Sciatic nerve (tissue), 2 donors: ENCODE results near the gene OTOS. TPM values are rescaled to one million over a fixed set of nuclear protein-coding genes. Genes with fewer than 3 reads are reported as not detected.
A peak's percentile ranks its signal among the peaks of the same experiment; 100 is the strongest.

Experiments used
- ATAC-seq: fragments of 200-7000 bp; cut with Tn5 transposase; one replicate; pipeline ENCODE4 v1.9.1; 2020; ENCODE audit warnings: mild to moderate bottlenecking, moderate library complexity
- DNase-seq: peaks from one replicate; pipeline ENCODE4 v3.0.0-alpha.2; 2020; ENCODE audit warnings: low spot score
- intact Hi-C: fragments of 100-400 bp; cut with DNase I; formaldehyde crosslinking; loops from one replicate; pipeline ENCODE4 v1.14.2; 2022
- total RNA-seq: library from RNA; stranded (reverse); fragmentation: NEBNext Ultra II Directional; extraction: Animal tissue kit (Norgen Biotek cat#: 25700); gene quantifications from one replicate; pipeline ENCODE4 v1.2.1, GENCODE V29; 2021
- donor health status: DM: no; HTN: no; CAD: no.
- donor health status: DM: no; HTN: no; CAD: no.

The OTOS gene
- total RNA-seq, result not detected

DNA sequence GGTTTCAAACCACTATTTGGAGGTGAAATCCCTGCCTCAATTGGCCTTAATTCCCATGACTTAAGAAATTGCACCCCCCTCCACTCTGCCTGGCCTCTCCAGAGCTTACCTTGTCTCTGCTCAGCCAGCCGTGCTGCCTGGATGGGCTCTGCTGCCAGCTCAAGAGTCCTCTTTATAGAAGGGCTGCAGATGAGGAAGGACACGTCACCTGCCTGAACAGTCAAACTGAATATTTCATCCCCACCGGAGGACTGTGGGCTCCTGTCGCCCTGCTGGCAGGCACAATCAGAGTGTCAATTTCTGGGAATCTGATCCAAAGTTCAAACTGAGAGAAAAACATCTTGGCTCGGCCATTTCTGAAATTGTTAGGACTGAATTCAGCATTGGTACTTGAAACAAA lies at the start of gene OTOS:
TSS of gene OTOS (minus strand) at position 148 of the 400 bp plus-strand sequence. CDS start 332 bp downstream, outside the sequence.
- ATAC-seq (no peak), DNase-seq (peak; percentile 36)
- intact Hi-C loops, result loop anchor here (5.0 kb wide), 1 partner anchor 78 kb away; no protein-coding TSS in a partner anchor

DNA sequence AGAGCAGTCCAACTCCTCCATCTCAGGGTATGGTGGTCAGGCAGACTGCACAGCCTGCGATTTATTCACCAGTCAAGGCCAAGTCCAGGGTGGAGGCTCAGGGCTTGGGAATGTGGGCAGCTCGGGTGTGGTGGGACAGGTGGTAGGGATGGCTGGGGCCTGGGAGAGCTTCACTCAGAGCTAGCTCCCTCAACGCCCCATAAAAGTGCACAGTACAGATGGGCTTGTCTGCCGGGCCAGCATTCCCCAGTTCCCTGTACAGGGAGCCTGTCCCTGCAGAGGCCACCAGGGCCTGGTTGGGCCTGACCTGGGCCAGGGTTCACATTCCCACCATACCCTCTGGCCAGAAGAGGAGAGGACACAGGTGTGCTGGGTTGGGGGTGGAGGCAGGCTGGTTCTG lies 49.2 kb upstream of the OTOS start:
- no peak for ATAC-seq
- intact Hi-C loops, result no loop called here
- DNase-seq, result peak; percentile 39

DNA sequence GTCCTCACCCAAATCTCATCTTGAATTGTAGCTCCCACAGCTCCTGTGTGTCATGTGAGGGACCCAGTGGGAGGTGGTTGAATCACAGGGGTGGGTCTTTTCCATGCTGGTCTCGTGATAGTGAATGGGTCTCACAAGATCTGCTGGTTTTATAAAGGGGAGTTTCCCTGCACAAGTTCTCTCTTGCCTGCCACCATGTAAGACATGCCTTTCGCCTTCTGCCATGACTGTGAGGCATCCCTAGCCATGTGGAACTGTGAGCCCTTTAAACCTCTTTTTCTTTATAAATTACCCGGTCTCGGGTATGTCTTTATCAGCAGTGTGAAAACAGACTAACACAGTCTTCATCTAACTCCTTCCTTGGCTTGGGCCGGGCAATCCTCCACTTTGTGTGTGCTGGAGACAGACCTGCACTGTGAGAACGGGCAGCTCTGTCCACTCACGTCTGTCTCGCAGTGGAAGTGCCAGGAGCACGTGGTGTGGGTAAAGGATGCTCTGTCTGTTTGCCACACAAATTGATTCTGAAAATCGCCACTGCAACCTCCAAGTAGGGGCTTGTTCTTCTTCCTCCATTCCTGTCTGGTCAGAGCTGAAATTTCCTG lies 47.6 kb upstream of the OTOS start:
- ATAC-seq (no peak), DNase-seq (peak; percentile 36)
- intact Hi-C loops, result no loop called here

- intact Hi-C loops, result no loop called here
- no peak for ATAC-seq
- peak; percentile 32 for DNase-seq
Measured at GRCh38 chr2:240186191-240186725, 45.8 kb upstream of the OTOS start.

- peak; percentile 21 for DNase-seq
- ATAC-seq, result no peak
Measured at GRCh38 chr2:240184656-240185055, 44.2 kb upstream of the OTOS start.

GRCh38 chr2:240183875-240184590 lies 43.6 kb upstream of the OTOS start:
- DNase-seq (peak; percentile 50), ATAC-seq (no peak)
- intact Hi-C loops, result no loop called here

More at GRCh38 chr2:240184656-240185055, 44.2 kb upstream of the OTOS start:
- intact Hi-C loops, result no loop called here

DNA sequence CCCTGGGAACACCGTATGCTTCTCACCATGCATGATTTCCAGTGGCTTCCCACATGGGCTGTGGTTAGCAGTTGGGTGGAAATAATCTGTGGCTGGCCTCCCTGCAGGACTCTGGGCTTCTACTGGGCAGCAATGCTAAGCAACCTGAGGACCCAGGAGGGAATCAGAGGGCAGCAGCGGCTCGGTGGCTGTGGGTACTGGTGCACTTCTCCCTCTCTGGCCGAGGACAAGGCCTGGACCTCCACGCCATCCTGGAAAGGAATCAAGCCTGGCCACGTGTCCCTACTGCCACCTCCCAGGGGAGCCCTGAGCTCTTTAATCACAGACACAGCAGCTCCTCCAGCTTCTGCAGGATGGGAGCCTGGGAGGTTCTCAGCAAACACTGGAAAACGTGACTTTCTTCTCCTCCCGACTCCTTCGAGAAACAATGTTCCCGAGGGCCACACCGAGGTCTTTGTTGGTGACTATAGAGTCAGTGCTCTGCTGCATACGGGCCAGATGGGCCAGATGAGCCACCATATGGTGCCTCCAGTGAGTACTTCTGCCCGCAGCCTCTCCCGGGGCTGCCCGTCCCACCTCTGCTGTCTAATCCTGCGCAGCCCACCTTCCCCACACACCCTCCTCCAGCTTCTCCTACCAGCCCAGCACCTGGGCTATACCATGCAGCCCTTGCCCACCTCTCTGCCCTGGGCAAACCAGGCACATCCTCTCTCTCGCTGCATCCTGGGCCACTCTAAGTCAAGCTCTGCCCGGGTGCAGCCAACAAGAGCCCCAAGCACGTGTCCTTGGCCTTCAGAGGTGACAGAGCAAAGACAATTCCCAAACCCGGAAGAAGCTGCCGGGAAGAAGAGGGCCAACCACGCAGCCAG lies 42.8 kb upstream of the OTOS start:
- no peak for ATAC-seq
- DNase-seq, result peak; percentile 27
- intact Hi-C loops, result no loop called here

DNA sequence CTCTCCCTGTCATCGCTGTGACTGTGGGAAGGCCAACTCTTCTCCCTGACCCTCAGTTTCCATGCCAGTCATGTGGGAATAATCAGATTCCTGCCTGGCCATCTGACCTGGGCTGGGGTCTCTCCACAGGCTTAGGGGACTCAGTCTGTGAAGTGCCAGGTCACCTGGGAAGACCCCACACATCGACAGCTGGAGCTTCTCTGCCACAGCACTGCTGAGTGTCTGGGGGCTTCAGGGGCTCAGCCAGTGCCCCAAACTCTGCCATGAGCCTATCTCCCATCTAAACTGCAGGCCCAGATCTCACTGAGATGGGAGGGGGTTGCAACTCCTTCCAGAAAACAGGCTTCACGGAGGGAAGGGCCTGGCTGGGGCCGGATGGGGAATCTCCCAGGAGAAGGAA lies 42.0 kb upstream of the OTOS start:
- intact Hi-C loops, result no loop called here
- ATAC-seq (no peak), DNase-seq (peak; percentile 34)

DNA sequence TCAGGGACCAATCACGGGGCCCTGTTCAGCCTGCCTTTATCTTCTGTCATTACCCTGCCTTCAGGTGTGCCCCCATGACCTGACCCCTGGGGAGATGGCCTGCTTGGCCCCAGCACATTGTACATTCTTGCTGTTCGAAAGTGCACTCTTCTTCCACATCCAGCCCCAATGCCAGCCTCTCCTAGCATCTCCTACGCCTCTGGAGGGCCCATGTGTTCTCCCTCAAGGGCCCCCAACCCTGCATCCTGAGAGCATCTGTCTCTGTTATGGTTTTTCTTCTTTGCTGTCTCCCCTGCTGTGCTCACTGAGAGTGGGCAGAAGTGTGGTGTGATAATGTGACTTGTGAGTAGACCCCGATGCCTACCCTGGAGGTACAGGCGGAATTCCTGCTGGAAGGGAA lies 41.5 kb upstream of the OTOS start:
- intact Hi-C loops, result no loop called here
- peak; percentile 33 for DNase-seq
- ATAC-seq, result no peak

DNA sequence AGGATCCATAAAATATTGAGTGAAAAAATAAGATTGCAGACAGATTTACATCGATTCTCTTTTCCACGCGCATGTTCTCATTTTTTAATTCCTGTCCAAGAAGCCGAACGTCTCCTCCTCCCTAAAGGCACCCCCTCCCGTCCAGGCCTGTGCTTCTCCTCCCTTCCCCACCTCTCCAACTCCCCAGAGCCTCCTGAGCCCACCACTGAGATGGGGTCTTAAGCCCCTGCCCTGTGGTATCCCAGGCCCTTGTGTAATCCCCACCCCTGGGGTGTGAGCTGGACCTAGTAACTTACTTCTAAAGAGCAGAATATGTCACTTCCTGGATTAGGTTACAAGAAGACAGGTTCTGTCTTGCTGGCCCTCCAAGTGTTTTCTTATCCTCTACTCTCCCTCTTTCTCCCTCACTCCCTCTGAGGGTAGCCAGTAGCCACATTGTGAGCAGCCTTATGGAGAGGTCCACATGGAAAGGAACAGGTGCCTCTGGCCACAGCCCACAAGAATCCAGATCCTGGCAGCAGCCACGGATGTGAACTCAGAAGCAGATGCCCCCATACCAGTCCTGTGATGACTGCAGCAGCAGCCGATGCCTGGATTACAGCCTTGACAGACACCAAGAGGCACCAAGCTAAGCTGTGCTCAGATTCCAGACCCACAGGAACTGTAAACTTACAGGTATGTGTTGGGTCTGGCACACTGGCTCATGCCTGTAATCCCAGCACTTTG lies 39.6 kb upstream of the OTOS start:
- intact Hi-C loops, result no loop called here
- DNase-seq, result peak; percentile 19
- ATAC-seq, result no peak

- peak; percentile 23 for DNase-seq
- intact Hi-C loops, result no loop called here
- ATAC-seq, result no peak
Measured at GRCh38 chr2:240179186-240179815, 38.8 kb upstream of the OTOS start.

GRCh38 chr2:240178564-240178963 lies 38.1 kb upstream of the OTOS start:
- DNase-seq (peak; percentile 12), ATAC-seq (no peak)
- intact Hi-C loops, result no loop called here

DNA sequence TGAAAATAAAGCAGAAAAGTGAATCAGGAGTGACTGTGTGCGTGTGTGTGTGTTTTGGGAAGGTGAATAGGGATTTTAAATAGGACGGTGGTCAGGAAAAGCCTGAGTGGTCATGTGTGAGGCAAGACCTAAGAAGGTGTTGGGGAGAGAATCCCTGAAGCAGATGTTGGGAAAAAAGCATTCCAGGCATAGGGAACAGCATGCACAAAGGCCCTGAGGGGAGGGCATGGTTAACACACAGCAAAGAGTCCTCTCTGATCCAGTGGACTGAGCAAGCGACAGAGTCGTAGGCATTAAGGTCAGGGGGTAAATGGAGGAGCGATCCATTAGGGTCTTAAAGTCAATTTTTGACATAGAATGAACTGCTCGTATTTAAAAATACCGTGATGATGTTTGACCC lies 34.0 kb upstream of the OTOS start:
- no peak for ATAC-seq
- DNase-seq, result peak; percentile 1
- intact Hi-C loops, result no loop called here

- intact Hi-C loops, result no loop called here
- ATAC-seq (no peak), DNase-seq (peak; percentile 35)
Measured at GRCh38 chr2:240172071-240172895, 31.8 kb upstream of the OTOS start.

GRCh38 chr2:240170883-240171282 lies 30.4 kb upstream of the OTOS start:
- DNase-seq (peak; percentile 23), ATAC-seq (no peak)
- intact Hi-C loops, result no loop called here

DNA sequence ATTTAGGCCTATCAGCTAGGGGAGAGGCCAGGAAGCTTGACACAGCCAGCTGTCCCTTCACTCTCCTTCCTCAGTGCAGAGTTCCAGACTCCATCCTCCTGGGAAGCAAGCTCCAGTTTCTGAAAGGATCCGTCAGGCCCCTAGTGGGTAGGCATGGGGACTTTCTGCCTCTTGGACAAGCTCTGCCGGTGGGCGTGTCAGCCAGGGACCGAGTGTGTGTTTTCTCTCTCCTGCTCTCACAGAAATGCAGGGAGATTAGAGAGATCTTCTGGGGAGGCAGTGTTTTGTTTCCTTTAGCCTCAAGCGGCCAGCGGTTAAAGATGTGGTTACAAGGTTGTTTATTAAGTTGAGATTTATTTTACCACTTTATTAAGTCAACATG lies 29.9 kb upstream of the OTOS start:
- DNase-seq, result no peak
- ATAC-seq, result no peak
- intact Hi-C loops, result no loop called here

GRCh38 chr2:240169486-240170353 lies 29.3 kb upstream of the OTOS start:
- intact Hi-C loops, result no loop called here
- no peak for ATAC-seq
- DNase-seq, result peak; percentile 39
